NB4 (cell line): Measurements from ENCODE around the gene SPECC1L.

Source experiments
- MYC ChIP-seq: IDR thresholded peaks from 2 replicates; pipeline ENCODE4 v1.6.1; 2011; ENCODE audit warnings: low read depth, low read length
- POLR2A ChIP-seq: IDR thresholded peaks from 2 replicates; pipeline ENCODE4 v1.6.1; 2011; ENCODE audit warnings: mild to moderate bottlenecking; ENCODE audit not compliant: insufficient read length; ENCODE audit errors: extremely low read depth
- TF ChIP-seq, protein P1 (sequence below): IDR thresholded peaks from one replicate; pipeline ENCODE4 v1.5.1; 2012; ENCODE audit warnings: low read depth, low read length

GRCh38 chr22:24441406-24442351 lies 171.0 kb downstream of the SPECC1L start:
- no peak for TF ChIP-seq POLR2A
- TF ChIP-seq, protein P1, sequence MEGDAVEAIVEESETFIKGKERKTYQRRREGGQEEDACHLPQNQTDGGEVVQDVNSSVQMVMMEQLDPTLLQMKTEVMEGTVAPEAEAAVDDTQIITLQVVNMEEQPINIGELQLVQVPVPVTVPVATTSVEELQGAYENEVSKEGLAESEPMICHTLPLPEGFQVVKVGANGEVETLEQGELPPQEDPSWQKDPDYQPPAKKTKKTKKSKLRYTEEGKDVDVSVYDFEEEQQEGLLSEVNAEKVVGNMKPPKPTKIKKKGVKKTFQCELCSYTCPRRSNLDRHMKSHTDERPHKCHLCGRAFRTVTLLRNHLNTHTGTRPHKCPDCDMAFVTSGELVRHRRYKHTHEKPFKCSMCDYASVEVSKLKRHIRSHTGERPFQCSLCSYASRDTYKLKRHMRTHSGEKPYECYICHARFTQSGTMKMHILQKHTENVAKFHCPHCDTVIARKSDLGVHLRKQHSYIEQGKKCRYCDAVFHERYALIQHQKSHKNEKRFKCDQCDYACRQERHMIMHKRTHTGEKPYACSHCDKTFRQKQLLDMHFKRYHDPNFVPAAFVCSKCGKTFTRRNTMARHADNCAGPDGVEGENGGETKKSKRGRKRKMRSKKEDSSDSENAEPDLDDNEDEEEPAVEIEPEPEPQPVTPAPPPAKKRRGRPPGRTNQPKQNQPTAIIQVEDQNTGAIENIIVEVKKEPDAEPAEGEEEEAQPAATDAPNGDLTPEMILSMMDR = no peak
- no peak for TF ChIP-seq MYC
